Vagina (tissue), 2 donors: ENCODE measurements around the gene HNRNPC.

Source experiments
- POLR2A ChIP-seq, 2 donors: fragments of 450-650 bp; IDR thresholded peaks; one replicate each; pipeline ENCODE4 v1.6.1; 2017; ENCODE audit warnings: antibody characterized with exemption in 2 of 2, mild to moderate bottlenecking in 2 of 2, moderate library complexity in 2 of 2
- POLR2AphosphoS5 ChIP-seq, 2 donors: sonication (generic); formaldehyde crosslinking; IDR thresholded peaks; one replicate each; pipeline ENCODE4 v1.9.0; 2017; ENCODE audit warnings: antibody characterized with exemption in 2 of 2, mild to moderate bottlenecking in 2 of 2, low read depth in 1 of 2; ENCODE audit not compliant: insufficient read depth in 1 of 2
- TF ChIP-seq, protein P1 (sequence below), 3 experiments: fragments of 450-650 bp in 2 of 3; fragments of 200-600 bp in 1 of 3; sonication (generic) in 1 of 3; IDR thresholded peaks; one replicate each; pipeline ENCODE4 v1.5.1; 2017 to 2019; ENCODE audit warnings: antibody characterized with exemption in 3 of 3, mild to moderate bottlenecking in 2 of 3, moderate library complexity in 2 of 3

- TF ChIP-seq, protein P1, sequence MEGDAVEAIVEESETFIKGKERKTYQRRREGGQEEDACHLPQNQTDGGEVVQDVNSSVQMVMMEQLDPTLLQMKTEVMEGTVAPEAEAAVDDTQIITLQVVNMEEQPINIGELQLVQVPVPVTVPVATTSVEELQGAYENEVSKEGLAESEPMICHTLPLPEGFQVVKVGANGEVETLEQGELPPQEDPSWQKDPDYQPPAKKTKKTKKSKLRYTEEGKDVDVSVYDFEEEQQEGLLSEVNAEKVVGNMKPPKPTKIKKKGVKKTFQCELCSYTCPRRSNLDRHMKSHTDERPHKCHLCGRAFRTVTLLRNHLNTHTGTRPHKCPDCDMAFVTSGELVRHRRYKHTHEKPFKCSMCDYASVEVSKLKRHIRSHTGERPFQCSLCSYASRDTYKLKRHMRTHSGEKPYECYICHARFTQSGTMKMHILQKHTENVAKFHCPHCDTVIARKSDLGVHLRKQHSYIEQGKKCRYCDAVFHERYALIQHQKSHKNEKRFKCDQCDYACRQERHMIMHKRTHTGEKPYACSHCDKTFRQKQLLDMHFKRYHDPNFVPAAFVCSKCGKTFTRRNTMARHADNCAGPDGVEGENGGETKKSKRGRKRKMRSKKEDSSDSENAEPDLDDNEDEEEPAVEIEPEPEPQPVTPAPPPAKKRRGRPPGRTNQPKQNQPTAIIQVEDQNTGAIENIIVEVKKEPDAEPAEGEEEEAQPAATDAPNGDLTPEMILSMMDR (IDR thresholded peaks at IDR 0.05): no peak
- TF ChIP-seq POLR2A (IDR thresholded peaks at IDR 0.05) (no peak), POLR2AphosphoS5 (IDR thresholded peaks at IDR 0.05; ENCODE audit: insufficient read depth in 1 of 2, low read depth in 1 of 2) (no peak)
These were observed 9.4 kb upstream of the HNRNPC start for GRCh38 chr14:21278632-21279031.
